ENCODE data around the gene FAM180B.
"Not testable (repeated sequence)": the region's sequence is repeated elsewhere in the genome, so short reads cannot be mapped to it uniquely, and the experiment has no call there.

The FAM180B gene

DNA sequence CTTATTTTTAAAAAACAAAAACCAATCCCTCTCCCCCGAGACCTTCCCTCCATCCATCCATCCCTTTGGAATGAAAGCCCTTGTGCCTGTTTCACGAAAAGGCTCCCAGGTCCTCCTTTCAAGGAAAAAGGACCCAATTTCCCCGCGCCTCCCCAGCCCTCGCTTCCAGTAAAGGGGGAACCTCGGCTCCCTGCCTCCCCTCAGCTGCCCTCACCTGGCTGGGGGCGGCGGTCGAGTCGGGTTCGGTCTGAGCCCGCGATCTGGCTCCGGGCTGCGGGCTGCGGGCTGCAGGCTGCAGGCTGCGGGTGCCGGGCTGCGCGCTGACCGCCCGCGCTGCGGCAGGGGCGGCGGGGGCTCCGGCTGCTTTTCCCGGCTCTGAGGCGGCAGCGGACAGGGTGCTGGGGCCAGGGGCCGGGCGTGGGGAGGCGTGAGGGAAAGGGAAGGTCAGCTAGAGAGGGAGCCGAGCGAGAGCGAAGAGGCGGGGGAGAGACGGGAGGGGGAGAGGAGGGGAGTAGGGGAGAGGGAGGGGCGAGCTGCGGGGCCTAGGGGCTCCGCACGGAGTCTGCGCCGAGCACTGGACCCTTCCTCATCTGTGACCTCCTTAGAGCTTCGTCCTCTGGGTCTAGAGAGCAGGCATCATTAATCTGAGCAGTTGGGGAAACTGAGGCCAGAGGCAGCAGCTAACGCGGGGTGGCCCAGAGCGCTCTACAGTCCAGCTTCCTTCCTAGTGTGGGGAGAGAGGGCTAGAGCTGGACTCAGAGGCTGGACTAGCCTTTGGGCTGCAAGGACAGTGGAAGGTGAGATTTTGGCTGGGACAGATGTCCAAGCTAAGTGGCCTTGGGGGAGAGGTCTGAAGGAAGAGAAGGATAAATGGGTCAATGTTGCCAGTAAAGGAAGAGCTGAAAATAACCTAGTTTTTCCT, 7.7 kb downstream of the FAM180B start, which contains the start of gene C1QTNF4:
Gene C1QTNF4 (minus strand): TSS at position 478 of the 922 bp plus-strand sequence. CDS start 3,601 bp downstream, outside the sequence.
- peak; percentile 58 for DNase-seq (ENCODE audit: low spot score)

DNA sequence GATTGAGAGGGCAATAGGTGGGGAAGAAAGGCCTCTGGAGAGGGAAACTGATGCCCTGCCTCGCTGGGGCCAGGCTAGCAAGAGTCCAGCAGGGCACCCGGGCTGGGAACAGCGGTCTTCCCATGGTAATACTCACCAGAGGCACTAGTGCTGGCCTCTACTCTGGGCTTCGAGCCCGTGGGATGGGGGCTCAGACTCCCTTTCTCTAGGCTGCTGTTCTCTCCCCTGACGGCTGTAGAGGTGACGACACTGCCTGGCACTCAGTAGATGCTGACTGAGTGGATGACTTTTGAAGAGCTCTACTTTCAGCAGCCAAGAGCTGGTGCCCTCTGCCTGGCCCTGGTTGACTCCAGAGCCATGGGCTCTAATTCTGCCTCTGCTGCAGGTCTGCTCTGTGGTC, 8.6 kb downstream of the FAM180B start:
- DNase-seq (ENCODE audit: low spot score), result no peak

GRCh38 chr11:47595967-47596366, 9.5 kb downstream of the FAM180B start:
- no peak for DNase-seq (ENCODE audit: low spot score)

- peak; percentile 91 for DNase-seq (ENCODE audit: low spot score)
Observed at GRCh38 chr11:47599902-47600301, 13.4 kb downstream of the FAM180B start.

- no peak for DNase-seq (ENCODE audit: low spot score)
Observed at GRCh38 chr11:47603295-47603694, 16.8 kb downstream of the FAM180B start.

- no peak for DNase-seq (ENCODE audit: low spot score)
Observed at GRCh38 chr11:47605921-47606320, 19.4 kb downstream of the FAM180B start.

DNA sequence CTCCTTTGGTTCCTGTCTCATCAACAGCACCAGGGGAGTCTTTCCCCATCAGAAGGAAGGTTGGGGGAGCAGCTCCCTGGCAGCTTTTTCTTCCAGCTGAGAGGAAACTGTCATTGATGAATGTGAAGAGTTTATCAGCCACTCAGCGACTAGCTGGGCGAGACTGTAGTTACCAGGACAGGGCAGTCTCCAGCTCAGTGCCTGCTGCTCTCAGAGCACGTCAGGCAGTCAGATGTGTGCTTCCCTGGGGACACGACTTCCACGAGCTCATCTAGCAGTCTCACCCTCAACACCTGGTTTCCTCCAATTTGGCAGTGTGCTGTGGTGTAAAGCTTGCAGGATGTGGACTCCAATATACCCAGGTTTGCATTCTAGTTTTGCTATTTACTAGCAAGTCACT, 20.3 kb downstream of the FAM180B start:
- DNase-seq (ENCODE audit: low spot score), result peak; percentile 62

GRCh38 chr11:47607380-47607779, 20.9 kb downstream of the FAM180B start:
- no peak for DNase-seq (ENCODE audit: low spot score)

DNA sequence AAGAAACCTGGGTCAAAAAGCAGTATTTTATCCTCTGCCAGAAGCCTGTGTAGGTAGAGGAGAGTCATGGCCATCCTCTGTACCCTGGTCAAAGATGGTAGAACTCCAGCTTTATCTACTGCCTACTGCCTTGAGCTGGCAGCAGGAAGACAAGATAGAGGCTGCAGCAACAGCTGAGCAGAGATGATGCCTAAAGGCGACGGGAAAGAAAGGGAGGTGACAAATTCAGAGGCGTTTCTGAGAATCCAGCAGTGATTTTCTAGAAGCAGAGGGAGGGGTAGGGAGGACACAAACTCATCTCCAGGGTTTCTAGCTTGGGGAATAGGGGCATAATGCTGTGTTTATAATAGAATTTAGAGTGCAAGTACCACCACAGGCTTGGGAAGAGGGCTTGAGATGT, 23.2 kb downstream of the FAM180B start:
- no peak for DNase-seq (ENCODE audit: low spot score)

- no peak for DNase-seq (ENCODE audit: low spot score)
Observed at GRCh38 chr11:47611348-47611794, 24.9 kb downstream of the FAM180B start.

GRCh38 chr11:47615249-47615648, 28.8 kb downstream of the FAM180B start:
- DNase-seq (ENCODE audit: low spot score), result no peak

GRCh38 chr11:47616726-47617416, 30.4 kb downstream of the FAM180B start:
- peak; percentile 50 for DNase-seq (ENCODE audit: low spot score)

GRCh38 chr11:47617417-47617809, 30.9 kb downstream of the FAM180B start:
- no peak for DNase-seq (ENCODE audit: low spot score)

- no peak for DNase-seq (ENCODE audit: low spot score)
Observed at GRCh38 chr11:47620836-47621378, 34.4 kb downstream of the FAM180B start.

DNA sequence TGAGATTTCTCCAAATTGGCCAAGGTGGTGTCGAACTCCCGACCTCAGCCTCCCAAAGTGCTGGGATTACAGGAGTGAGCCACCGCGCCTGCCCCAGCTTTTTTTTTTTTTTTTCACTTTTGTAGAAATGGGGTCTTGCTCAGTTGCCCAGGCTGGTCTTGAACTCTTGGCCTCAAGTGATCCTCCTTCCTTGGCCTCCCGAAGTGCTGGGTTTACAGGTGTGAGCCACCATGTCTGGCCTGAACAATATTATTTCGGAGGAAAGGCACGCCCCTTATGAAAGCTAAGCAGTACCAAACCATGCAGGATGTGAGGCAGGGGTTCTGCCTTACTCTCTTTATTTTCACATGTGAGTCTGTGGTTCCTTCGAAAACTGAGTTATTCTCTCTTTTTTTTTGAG, 39.8 kb downstream of the FAM180B start:
- DNase-seq (ENCODE audit: low spot score), result no peak

GRCh38 chr11:47628026-47628425, 41.5 kb downstream of the FAM180B start:
- DNase-seq (ENCODE audit: low spot score), result no peak

GRCh38 chr11:47631473-47631872, 45.0 kb downstream of the FAM180B start:
- DNase-seq (ENCODE audit: low spot score), result no peak

- not testable (repeated sequence) for DNase-seq (ENCODE audit: low spot score)
Observed at GRCh38 chr11:47636331-47636730, 49.9 kb downstream of the FAM180B start.
